ENCODE results near the gene IKZF1.
A peak's percentile ranks its signal among the peaks of the same experiment; 100 is the strongest.

The IKZF1 gene

DNA sequence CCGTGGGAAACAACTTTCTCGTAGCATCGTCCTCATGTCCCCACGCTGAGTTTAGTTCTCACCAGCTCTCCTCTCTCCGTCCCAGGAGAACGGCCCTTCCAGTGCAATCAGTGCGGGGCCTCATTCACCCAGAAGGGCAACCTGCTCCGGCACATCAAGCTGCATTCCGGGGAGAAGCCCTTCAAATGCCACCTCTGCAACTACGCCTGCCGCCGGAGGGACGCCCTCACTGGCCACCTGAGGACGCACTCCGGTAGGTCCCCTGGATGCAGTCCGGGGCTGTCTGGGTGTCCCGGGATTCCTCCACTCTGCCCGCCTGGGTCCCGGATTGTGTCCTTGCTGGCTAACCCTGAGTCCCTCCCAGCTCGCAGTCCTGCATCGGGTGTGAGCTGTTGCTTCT is 77.9 kb downstream of the IKZF1 start:
- DNase-seq = no peak

DNA sequence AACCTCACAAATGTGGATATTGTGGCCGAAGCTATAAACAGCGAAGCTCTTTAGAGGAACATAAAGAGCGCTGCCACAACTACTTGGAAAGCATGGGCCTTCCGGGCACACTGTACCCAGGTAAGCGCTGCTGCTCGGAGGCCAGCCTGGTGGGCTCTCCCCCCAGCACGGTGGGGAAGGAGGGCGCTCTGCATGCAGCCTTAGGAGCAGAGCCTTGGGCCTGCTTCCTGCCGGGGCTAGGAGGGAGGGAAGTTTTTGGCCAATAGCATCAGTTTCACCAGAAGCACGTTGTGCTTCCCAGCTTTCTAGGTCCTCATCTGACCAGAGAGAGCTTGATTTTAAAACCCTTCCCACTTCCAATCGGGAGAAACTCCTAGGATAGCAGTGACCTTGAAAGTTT is 82.8 kb downstream of the IKZF1 start:
- no peak for DNase-seq

DNA sequence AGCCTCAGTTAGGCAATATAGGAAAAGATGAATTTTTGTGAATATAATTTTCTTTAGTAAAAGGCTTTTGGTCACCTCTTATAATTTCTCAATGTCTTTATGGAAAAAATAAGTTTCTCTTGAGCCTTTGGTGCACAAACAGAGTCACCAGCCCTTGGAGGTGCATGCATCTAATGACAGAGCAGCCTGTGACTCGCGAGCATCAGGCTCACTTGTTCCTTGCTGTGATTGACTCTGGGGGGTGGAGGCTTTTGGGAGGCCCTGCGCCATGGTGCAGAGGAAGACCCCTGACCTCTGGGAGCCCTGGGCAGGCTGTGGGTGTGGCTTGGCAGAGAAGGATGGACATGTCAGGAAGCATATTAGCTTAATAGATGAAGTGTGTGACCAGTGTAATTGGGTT is 85.4 kb downstream of the IKZF1 start:
- DNase-seq = no peak

DNA sequence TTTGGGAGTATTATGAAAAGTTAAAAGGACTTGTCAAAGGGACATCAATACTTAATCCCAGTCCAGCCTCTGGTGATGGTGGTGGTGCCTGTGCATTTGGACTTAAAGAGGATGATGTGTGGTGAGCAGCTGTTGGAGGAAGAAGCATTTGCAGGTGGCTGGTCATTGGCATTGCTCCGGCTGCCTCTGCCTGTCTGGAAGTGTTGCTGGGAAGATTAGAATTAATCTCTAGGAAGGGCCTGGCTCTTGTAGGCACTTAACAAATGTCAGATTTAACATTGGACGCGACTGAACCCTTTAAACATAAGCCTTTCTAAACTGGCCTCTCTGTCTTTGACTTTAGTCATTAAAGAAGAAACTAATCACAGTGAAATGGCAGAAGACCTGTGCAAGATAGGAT is 86.9 kb downstream of the IKZF1 start:
- no peak for DNase-seq

DNA sequence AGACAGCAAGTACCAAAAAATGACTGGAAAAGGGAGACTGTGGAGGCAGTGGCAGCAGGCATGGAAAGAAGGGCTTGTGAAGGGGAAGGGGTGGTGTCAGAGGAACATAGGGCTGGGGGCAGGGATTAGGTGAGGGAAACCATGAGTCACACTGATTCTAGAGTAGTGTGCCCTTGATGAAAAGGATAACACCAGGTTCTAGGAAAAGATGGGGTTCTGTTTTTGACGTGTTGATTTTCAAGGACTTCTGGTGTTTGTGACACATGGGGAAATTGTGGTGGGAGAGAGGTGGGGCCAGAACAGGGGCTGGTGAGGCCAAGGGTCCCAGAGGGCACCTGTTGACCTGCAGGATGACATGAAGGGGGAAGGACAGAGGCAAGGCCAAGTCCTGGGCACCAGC is 88.6 kb downstream of the IKZF1 start:
- no peak for DNase-seq

DNA sequence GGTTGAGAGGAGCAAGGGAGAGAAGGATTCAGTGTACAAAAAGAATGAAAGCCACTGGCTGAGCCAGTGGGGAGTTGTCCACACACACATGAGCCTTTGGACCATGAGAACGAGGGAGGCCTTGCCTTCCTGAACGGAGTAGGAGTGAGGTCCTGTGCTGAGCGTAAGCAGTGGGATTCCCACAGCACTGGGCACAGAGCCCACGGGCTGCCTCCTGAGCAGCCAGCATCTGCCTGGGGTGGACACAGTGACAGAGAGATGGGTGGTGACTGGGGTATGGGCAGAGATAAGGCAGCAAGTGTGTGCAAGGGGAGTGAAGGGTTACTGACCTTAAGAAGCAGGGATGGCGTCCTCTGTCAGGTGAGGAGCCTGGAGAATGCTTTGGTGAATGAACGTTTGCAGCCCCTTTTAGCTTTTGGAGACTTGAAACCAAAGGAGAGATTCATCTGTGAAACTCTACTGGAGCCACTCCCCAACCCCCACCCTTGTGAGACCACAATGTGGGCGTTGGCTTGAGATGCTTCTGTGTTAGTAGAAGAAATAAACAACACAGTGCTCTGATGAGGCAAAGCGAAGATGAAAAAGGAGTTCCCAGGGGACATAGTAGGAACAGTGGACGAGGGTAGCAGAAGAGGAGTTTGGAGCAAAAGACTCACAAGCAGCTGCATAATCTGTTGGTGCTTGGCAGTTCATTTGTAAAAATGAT is 89.2 kb downstream of the IKZF1 start:
- no peak for DNase-seq

DNA sequence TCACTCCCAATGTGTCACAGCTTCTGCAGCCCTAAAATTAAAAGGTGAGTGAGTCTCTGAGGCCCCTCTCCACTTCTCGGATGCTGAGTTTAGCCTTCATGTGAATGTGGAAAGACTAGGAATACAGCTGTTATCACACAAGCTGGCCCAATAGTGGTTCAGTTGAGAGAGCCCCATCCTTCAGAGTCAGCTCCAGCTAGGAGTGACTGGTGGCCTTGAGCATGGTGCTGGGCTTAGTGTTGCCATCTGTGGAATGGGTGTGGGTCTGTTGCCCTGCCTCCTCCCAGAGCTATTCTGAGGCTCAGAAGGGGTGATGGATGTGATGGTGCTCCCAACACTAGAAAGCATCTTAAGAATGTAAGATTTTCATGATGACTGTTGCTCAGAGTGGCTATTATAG is 89.8 kb downstream of the IKZF1 start:
- no peak for DNase-seq

DNA sequence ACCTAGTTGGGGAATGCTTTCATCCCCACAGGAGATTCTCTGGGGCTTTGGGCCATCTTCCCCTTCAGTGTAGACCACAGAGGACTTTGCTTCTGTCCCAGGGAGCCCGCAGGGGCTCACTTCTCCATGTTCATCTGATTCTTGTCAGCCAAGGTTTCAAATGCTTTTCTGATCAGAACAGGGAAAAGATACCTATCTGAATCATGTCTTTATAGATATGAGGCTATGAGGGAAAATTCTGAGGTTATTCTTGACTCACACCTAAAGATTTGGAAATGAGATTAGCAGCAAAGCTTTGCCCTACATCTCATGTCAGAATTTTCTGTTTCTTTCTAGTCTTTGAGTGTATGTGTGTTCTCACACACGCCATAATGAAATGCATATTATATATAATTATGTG is 92.3 kb downstream of the IKZF1 start:
- no peak for DNase-seq

DNA sequence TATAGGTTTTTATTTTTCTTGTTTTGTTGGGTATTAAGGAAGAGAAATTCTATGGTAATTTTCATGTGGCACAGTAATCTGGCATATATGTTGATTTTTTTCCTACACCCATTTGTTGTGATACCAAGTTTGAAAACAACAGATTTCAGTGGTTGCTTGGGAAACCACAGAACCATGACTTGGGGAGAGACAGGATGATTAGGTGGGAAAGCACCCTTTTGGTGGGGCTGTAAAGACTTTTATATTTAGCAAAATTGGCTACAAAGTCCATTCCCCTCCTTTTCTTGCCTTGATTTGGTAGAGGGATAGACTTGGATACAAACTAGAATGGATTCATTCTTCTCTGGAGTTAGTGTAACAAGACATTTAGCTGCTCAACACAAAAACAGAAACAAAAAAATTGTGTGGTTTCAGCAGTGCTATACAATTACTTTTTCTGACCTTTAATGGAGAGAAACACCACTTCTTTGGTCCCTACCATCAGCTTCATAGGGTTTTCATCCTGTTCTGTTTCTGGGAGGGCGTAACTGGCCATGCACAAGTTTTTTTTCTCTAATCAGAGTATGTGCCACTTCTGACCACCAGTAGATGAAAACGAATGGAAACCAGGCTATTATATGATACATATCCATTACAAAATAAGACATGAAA is 92.9 kb downstream of the IKZF1 start:
- DNase-seq = no peak

DNA sequence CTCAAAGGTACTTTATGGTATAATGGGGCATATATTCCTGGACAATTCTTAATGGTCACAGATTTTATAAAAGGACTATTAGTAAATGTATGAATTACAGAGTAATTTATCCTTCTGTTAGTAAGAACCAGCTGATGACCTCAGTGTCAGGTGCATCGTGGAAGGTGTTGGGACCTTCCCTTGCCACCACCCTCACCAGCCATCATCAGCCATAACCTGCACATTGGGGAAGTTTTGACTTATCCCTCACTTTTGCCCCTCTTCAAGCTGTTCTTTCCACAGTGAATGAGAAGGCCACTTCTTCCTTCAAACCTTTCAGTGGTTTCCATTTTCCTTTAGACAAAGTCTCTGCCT is 93.4 kb downstream of the IKZF1 start:
- DNase-seq = no peak

DNA sequence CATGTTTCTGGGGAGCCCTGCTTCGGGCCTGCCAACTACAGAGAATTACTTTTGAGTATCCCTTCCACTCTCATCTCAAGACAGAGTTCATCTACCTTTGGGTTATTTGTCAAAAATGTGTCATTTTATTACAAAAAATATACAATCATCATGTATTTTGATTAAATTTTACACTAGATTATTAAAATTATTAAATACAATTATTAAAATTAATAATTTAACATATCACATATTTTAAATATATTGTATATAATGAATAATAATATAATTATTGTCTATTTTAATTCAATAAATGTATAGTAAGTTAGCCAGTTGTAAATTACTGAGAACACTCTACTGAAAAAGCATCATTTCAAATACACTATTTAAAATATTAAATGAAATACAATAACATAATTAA is 94.7 kb downstream of the IKZF1 start:
- no peak for DNase-seq

DNA sequence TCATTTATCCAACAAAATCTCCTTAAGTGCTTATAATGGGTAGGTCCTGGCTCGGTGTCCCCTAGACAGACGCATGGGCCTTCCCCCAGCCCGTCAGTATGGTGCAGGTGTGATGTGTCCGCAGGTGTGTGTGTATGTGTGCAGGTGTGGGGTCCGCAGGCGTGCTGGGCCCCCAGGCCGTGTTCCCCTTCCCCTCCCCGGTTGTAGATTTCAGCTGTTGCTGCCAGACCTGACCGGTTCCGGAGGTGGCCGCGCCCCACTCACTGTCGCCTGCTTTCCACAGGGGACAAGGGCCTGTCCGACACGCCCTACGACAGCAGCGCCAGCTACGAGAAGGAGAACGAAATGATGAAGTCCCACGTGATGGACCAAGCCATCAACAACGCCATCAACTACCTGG is 95.1 kb downstream of the IKZF1 start:
- DNase-seq = no peak

DNA sequence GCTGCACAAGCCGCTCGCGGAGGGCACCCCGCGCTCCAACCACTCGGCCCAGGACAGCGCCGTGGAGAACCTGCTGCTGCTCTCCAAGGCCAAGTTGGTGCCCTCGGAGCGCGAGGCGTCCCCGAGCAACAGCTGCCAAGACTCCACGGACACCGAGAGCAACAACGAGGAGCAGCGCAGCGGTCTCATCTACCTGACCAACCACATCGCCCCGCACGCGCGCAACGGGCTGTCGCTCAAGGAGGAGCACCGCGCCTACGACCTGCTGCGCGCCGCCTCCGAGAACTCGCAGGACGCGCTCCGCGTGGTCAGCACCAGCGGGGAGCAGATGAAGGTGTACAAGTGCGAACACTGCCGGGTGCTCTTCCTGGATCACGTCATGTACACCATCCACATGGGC is 95.6 kb downstream of the IKZF1 start:
- no peak for DNase-seq

DNA sequence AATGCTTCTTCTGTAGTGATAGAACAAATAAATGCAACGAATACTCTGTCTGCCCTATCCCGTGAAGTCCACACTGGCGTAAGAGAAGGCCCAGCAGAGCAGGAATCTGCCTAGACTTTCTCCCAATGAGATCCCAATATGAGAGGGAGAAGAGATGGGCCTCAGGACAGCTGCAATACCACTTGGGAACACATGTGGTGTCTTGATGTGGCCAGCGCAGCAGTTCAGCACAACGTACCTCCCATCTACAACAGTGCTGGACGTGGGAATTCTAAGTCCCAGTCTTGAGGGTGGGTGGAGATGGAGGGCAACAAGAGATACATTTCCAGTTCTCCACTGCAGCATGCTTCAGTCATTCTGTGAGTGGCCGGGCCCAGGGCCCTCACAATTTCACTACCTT is 99.9 kb downstream of the IKZF1 start:
- no peak for DNase-seq

DNA sequence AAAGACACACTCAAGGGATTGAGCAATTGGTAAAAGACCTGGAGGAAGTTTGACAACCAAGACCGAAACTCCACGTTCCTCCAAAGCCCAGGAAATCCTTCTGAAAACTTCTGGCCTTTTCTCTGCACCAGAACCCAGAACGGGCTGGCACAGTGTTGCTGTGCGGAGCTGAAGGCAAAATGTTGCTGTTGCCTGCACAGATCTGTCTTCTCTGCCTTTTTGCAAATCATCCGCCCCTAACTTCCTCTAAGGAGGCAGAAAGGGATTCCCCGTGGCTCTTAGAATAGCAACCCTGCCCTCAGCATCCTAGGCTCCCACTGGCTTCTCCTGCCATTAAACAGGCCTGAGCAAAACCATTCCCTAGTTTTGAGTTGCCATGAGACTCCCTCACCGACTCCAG is 100.7 kb downstream of the IKZF1 start:
- DNase-seq = no peak

DNA sequence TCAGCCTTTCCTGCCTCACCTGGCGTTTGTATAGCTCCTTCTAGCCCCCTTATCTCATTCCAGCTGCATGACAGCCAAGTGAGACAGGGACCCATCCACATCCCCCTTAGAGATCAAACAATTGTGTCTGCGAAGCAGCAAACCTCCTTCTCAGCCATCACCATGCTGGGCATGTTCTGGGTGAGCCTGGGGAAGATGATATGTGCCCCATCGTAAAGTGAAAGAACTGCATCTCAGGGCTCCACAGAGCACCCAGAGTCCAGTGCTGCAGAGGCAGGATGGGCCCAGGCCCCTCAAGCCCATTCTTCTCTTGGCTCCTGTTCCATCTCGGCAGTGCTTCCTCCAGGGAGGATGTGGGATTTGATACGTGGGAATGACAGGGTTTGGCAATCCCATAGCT is 102.4 kb downstream of the IKZF1 start:
- DNase-seq = no peak

DNA sequence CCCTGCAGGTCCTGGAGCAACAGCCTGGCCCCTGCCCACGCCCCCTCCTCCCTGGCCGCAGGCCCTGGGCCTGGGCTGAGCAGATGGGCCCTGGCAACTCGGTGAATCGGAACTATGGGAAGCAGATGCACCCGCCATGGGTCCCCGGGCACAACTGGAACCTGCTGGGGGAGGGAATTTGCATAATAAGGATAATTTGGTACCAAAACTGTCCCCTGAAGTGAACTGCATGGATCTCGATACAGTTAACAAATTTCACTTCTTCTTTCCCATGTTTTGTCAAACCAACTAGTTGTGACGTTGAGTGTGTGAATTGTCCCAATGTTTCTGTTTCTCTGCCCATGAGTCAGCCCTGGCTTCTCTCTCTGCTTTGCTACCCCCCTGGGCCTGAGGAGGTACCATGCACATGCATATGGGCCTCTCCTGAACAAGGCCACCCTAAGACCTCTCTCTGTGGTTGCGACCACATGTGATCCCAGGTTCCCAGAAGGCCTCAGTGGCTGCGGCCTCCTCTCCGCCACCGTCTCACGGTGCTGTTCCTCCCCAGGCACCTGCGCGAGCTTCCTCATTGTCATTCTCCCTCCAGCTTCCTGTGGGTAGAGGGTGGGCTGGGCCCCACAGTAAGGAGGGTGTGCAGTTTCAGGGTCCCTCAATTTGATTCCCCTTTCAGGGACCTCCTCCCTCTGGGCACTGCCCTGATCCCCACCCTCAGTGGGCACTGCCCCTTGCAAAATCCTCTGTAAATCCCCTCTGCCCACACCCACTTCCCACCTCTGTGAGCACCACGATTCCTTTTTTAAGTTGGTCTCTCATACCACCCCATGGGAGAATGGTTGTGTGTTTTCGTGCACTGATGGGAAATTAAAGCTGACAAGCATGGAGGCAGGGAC is 105.6 kb downstream of the IKZF1 start:
- DNase-seq = no peak

DNA sequence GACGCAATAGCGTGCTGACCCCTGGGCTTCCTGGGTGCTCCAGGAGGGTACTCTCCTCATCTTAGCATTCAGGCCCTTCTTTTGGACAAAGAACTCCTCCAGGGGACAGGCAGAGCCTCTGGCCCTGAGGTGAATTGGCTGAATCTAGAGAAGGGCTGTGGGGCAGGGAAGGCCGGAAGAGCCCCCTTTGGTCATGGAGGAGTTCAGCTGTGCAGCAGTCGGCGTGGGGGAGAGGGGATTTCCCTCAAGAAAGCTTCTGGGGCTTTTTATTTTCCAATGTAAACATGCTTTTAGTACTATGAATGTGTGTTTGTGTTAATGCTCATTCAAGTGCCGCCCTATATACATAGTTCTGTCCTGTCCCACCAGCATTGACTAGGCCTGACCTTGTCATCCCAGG is 106.8 kb downstream of the IKZF1 start:
- DNase-seq = no peak

DNA sequence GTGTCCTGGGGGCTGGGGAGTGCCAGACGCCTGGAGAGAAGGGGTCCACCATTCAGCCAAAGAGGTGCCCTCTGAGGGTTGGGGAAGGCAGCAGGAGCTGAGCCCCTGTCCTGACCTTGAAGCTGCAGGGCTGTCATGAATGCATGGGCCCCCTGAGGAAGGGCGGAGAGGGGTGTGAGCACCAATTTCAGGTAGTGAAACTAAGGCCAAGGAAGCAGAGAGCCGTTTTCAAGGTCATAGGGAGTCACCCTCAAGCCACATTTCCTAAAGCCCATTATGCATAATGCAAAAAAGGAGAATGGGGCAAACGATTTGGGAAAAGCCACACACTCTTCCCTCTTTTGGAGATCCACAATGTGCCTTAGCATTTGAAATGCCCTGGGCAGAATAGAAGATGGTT is 108.5 kb downstream of the IKZF1 start:
- no peak for DNase-seq

DNA sequence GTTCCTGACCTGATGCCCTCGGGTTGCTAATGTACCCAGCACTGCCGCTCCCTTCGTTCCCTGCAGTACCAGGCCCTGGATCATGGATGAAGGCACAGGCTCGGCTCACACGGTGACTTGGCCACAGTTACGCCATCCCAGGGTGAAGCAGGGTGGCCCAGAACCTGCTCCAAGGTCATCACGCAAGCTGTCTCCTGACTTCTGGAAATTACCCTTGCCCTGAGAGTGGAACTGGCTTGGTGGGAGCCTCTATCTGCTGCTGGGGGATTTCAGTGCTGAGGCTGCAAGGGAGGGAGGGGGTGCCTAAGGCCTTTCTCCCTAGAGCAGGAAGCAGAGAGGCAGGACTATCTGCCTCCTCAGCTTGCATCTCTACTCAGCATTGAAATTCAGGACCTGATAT is 109.0 kb downstream of the IKZF1 start:
- no peak for DNase-seq

DNA sequence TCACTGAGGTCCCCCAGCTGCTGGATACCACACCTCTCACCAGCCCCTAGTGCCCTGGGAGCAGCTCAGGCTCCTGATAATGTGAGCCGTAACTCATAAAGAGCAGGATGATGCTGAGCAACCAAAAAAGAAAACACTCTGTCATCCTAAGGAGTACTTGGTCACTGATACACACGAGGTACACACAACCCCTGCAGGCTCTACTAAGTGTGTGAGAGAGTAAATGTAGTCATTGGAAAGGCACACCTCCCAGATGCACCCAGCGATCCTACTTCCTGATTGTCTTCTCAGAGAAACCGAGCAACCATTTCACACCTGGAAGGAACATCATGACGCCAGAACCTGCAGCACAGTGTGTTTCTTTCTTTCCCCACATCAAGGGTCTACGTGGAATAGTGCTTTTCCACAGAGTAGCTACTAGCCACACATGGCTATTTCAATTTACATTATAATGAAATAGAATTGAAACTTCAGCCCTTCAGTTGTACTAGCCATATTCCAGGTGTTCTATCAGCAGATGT is 111.4 kb downstream of the IKZF1 start:
- DNase-seq = no peak

DNA sequence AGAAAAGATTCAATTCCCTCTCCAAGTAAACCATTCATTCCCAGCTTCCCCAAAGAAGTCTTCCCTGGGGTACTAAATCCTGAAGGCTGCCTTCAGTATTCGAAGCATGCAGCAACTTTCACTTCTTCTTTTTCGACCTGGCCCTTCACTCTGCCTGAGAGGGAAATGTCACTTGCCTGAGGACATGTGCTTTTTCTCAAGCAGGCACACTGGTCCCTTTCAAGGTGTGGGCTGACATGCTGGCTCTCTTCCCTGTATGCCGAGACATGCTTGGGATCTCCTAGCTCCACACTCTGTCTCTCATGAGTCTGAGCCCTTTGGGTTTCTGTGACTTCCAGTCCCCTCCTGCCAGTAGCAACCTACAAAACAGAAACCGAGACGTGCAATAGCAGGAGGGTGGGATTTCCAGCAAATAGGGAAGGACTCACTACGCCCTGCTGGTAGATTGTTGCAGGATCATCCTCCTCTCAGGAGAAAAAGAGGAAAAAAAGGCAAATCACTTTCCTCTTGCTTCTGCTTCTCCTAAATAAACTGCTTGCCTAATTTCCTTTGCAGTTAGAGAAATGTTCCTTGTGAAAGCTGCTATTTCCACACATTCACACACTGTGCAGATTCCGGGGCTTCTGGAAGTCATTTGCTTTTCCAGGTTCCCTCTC is 112.1 kb downstream of the IKZF1 start:
- DNase-seq = no peak

DNA sequence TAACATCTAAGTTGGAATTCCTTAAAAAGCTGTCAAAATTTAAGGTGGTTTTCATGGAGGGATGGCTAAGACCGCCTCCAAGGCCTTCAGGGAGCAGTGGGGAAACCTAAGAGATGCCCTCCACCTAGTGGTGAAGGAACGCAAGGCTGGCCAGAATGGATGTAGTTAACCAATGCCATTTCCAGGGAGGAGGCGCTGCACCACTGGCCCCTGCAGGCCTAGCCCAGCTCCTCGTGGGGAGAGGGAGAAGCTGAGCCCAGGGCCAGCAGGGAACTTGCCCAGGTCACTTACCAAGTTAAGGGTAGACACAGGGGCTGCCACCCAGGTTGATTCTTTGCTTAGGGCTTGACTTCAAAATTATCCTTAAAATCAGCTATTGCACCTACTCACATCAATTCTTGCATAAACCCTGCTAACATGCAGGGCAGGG is 113.6 kb downstream of the IKZF1 start:
- DNase-seq = peak; percentile 79
